Measurements from ENCODE around the gene IDH3A. TPM values are rescaled to one million over a fixed set of nuclear protein-coding genes. Genes with fewer than 3 reads are reported as not detected.

The IDH3A gene
- 24.8 TPM for total RNA-seq
- polyA plus RNA-seq = 39.4 TPM

- Histone ChIP-seq H3K4me3 (ENCODE audit: low read depth, low read length) (peak within 1 kb of the TSS; percentile 81), H3K36me3 (ENCODE audit: insufficient read depth) (no peaks in the 10 kb centered on the region), H3K4me1 (ENCODE audit: insufficient read depth) (no peaks in the 10 kb centered on the region), H3K27ac (ENCODE audit: low read depth) (no peak within 1 kb of the TSS)
- DNase-seq (ENCODE audit: extremely low spot score) = peak; percentile 94
- WGBS = under 1% methylated on average over 79 of the region's 79 CpGs
Measured at GRCh38 chr15:78149068-78149804, at the start of gene IDH3A. Gene IDH3A (plus strand): TSS chr15:78149362. CDS start chr15:78149404, 42 bp downstream.

- H3K36me3 ChIP-seq (ENCODE audit: insufficient read depth) = no peaks in the 10 kb centered on the region
- DNase-seq (ENCODE audit: extremely low spot score) = no peak
- H3K4me3 ChIP-seq (ENCODE audit: low read depth, low read length) = no peak overlapping the region
- no peak overlapping the region for H3K27ac ChIP-seq (ENCODE audit: low read depth)
- peaks cover 2% of the 10 kb centered on the region for H3K4me1 ChIP-seq (ENCODE audit: insufficient read depth)
- 84% methylated on average over 2 of the region's 2 CpGs for WGBS
Measured at GRCh38 chr15:78100886-78101285, 48.3 kb upstream of the IDH3A start.

DNA sequence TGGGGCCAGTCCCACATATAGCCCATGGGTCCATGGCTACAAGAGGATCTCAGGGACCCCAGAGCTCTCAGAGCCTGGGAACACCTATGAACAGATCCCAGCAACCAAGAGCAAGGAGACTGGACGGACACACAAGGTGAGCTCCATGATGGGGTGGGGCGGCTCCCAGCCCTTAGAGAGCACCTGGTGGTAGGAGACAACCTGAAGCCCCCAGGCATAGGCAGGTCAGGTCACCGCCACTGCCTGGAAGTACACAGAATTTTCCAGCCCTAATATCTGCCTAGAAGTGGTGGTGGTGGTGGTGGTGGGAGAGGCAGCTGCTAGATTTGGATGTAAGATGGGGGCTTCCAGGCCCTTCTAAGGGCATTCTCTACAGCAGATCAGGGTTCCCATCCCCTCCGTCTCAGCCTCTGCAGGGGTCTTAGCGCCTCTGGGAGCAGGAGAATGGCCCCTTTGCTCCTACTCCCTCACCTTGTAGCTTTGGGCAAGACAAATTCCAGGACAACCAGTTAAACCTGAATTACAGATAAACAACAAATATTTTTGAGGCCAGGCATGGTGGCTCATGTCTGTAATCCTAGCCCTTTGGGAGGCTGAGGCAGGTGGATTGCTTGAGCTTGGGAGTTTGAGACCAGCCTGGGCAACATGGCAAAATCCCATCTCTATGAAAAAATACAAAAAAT, 47.6 kb upstream of the IDH3A start:
- no peak overlapping the region for H3K4me3 ChIP-seq (ENCODE audit: low read depth, low read length)
- no peaks in the 10 kb centered on the region for H3K36me3 ChIP-seq (ENCODE audit: insufficient read depth)
- H3K27ac ChIP-seq (ENCODE audit: low read depth) = no peak overlapping the region
- 91% methylated on average over 5 of the region's 5 CpGs for WGBS
- no peak for DNase-seq (ENCODE audit: extremely low spot score)
- peaks cover 2% of the 10 kb centered on the region for H3K4me1 ChIP-seq (ENCODE audit: insufficient read depth)

DNA sequence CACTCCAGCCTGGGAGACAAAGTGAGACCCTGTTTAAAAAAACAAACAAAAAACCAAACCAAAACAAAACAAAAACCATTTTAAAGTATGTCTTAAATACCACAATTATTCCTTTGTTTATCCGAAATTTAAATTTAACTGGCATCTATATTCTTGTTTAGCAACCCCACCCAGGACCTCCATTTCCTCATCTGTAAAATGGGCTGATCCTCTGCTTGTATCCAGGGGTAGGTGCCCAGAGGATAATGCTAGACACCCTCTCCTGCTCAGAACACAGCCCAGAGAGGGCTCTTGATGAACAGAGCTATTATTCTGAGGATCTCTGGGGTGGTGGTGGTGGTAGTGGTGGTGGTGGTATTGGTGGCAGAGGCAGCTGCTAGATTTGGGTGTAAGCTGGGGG, 47.0 kb upstream of the IDH3A start:
- H3K36me3 ChIP-seq (ENCODE audit: insufficient read depth) = no peaks in the 10 kb centered on the region
- 86% methylated on average over 1 of the region's 1 CpG for WGBS
- H3K4me3 ChIP-seq (ENCODE audit: low read depth, low read length) = no peak overlapping the region
- peaks cover 2% of the 10 kb centered on the region for H3K4me1 ChIP-seq (ENCODE audit: insufficient read depth)
- H3K27ac ChIP-seq (ENCODE audit: low read depth) = no peak overlapping the region
- no peak for DNase-seq (ENCODE audit: extremely low spot score)

GRCh38 chr15:78102741-78103140, 46.4 kb upstream of the IDH3A start:
- 86% methylated on average over 6 of the region's 6 CpGs for WGBS
- peaks cover 2% of the 10 kb centered on the region for H3K4me1 ChIP-seq (ENCODE audit: insufficient read depth)

DNA sequence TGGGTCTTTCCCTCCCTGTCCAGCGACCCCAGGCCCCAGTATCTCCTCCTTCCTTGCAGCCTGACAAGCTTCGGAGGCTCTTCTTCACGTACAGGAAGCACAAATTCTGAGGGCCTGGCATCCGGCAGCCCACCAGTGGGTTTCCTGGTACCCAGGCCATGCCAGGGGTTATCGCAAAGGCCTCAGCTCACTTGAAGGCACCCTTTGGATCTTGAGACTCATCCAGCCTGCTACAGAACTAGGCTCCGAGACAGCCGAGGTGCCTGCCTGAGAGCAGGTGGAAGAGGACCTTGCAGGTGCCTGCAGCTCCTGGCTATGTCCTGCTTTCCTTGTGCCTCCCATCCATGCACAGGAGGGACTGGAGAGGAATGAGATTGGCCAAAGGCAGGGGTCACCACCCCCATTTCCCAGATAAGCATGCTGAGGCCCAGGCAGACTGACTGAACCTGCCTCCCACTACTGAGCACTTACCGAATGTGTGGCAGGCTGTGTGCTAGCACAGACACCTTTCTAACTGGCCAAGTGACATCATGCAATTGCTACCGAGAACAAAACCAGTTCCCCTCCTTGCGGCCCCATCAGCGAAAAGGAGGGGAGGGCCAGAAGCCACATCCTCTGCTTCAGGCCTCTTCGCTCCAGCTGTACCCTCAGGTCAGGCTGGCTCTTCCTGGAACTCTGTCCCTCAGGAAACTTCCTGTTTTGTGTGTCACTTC, 45.6 kb upstream of the IDH3A start:
- H3K4me3 ChIP-seq (ENCODE audit: low read depth, low read length) = no peak overlapping the region
- WGBS = 83% methylated on average over 12 of the region's 12 CpGs
- no peak for DNase-seq (ENCODE audit: extremely low spot score)
- peaks cover 2% of the 10 kb centered on the region for H3K4me1 ChIP-seq (ENCODE audit: insufficient read depth)
- H3K27ac ChIP-seq (ENCODE audit: low read depth) = no peak overlapping the region
- no peaks in the 10 kb centered on the region for H3K36me3 ChIP-seq (ENCODE audit: insufficient read depth)

More at GRCh38 chr15:78102741-78103140, 46.4 kb upstream of the IDH3A start:
- no peak for DNase-seq (ENCODE audit: extremely low spot score)
- Histone ChIP-seq H3K27ac (ENCODE audit: low read depth) (no peak overlapping the region), H3K4me3 (ENCODE audit: low read depth, low read length) (no peak overlapping the region), H3K36me3 (ENCODE audit: insufficient read depth) (no peaks in the 10 kb centered on the region)

GRCh38 chr15:78104119-78104479, 45.1 kb upstream of the IDH3A start:
- DNase-seq (ENCODE audit: extremely low spot score) = no peak
- Histone ChIP-seq H3K4me3 (ENCODE audit: low read depth, low read length) (no peak overlapping the region), H3K36me3 (ENCODE audit: insufficient read depth) (no peaks in the 10 kb centered on the region), H3K4me1 (ENCODE audit: insufficient read depth) (peaks cover 2% of the 10 kb centered on the region), H3K27ac (ENCODE audit: low read depth) (no peak overlapping the region)
- WGBS = 91% methylated on average over 4 of the region's 4 CpGs

DNA sequence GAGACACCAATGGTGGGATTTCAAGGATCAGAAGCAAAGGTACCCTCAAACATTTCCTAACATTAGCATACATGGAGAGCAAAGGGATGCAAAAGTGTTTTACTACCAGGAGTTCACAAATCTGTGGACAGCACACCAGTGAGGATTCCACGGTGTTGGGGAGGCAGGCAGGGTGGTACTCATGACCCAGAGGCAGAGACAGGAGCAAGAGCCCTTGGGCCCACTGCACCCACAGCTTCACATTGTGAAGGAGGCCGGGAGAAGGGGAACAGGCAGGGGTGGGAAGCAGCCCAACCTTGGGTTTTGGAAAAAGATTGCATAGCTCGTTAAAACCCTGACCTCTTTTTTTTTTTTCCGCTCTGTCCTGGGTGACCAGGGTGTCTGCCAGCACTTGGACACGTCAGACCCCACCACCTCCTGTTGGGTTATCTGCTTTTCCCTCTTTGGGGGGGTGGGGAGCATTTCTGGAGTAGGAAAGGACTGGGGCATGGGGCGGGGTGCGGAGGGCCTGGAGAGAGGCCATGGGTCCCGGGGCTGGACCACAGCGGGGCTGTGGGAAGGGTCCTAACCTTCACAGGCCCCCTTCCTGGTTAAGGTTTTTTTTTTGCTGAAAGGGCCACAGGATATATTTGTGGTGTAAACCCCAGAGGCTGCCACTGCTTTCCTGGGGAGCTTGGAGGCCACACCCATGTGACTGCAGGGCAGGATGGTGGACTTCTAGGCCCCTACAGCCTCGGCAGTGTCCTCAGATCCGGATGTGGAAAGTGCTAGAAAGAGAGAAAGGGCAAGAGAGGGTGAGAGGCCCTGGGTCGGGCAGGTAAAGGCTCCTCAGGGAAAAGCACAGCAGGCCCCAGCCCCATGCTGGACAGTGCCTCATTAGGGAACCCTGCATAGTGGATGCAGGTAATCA, 44.3 kb upstream of the IDH3A start:
- Histone ChIP-seq H3K4me1 (ENCODE audit: insufficient read depth) (peaks cover 2% of the 10 kb centered on the region), H3K27ac (ENCODE audit: low read depth) (no peak overlapping the region), H3K4me3 (ENCODE audit: low read depth, low read length) (no peak overlapping the region), H3K36me3 (ENCODE audit: insufficient read depth) (no peaks in the 10 kb centered on the region)
- DNase-seq (ENCODE audit: extremely low spot score) = no peak
- 83% methylated on average over 12 of the region's 12 CpGs for WGBS

GRCh38 chr15:78105476-78106241, 43.5 kb upstream of the IDH3A start:
- 95% methylated on average over 16 of the region's 16 CpGs for WGBS

GRCh38 chr15:78107471-78107870, 41.7 kb upstream of the IDH3A start:
- Histone ChIP-seq H3K4me3 (ENCODE audit: low read depth, low read length) (no peak overlapping the region), H3K27ac (ENCODE audit: low read depth) (no peak overlapping the region), H3K36me3 (ENCODE audit: insufficient read depth) (no peaks in the 10 kb centered on the region), H3K4me1 (ENCODE audit: insufficient read depth) (peaks cover 2% of the 10 kb centered on the region)
- 95% methylated on average over 8 of the region's 8 CpGs for whole genome bisulfite sequencing
- DNase-seq (ENCODE audit: extremely low spot score) = no peak

More at GRCh38 chr15:78105476-78106241, 43.5 kb upstream of the IDH3A start:
- Histone ChIP-seq H3K4me1 (ENCODE audit: insufficient read depth) (peaks cover 2% of the 10 kb centered on the region), H3K36me3 (ENCODE audit: insufficient read depth) (no peaks in the 10 kb centered on the region), H3K27ac (ENCODE audit: low read depth) (no peak overlapping the region), H3K4me3 (ENCODE audit: low read depth, low read length) (no peak overlapping the region)
- DNase-seq (ENCODE audit: extremely low spot score) = no peak

DNA sequence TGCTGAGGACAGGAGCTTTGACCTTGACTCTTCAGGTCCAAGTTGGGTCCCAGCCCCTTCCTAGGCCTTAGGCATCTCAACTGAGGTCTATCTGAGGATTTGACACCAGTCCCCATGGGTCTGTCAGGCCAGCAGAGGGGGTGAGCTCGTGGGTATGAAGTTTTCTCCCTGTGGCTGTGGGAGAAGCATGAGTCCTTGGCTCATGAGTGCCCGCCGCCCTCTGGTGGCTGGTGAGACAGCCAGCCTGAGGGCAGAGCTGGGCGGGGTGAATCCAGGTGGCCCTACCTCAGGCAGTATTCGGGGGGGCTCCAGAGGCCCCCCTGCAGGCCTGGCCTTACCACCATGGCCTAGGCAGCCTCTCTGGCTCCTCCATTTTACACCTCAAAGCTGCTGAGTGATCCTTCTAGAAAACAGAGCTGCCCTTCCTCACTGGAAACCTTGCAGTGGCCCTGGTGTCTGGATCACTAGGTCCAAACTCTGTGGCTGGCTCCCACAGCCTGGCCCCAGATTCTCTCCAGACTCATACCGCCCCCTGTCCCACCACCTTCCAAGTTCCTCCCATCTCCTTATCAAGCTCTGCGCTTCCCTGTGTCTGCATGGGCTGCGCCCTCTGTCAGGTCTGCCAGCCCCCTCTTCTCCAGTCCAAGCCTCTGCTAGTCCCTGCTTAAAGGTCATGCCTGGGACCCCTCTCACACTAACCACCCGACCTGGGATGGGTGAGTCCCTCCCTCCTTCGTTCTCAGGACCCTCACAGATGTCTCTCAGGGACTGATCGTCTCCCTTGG, 40.7 kb upstream of the IDH3A start:
- no peak for DNase-seq (ENCODE audit: extremely low spot score)
- 46% methylated on average over 11 of the region's 11 CpGs for WGBS
- no peak overlapping the region for H3K4me3 ChIP-seq (ENCODE audit: low read depth, low read length)
- no peaks in the 10 kb centered on the region for H3K36me3 ChIP-seq (ENCODE audit: insufficient read depth)
- H3K27ac ChIP-seq (ENCODE audit: low read depth) = no peak overlapping the region
- H3K4me1 ChIP-seq (ENCODE audit: insufficient read depth) = peaks cover 2% of the 10 kb centered on the region

GRCh38 chr15:78109156-78109555, 40.0 kb upstream of the IDH3A start:
- 93% methylated on average over 12 of the region's 12 CpGs for WGBS
- Histone ChIP-seq H3K36me3 (ENCODE audit: insufficient read depth) (no peaks in the 10 kb centered on the region), H3K27ac (ENCODE audit: low read depth) (no peak overlapping the region), H3K4me3 (ENCODE audit: low read depth, low read length) (no peak overlapping the region), H3K4me1 (ENCODE audit: insufficient read depth) (peaks cover 2% of the 10 kb centered on the region)
- DNase-seq (ENCODE audit: extremely low spot score) = no peak

Measured in urinary bladder (tissue), 4 donors.